ENCODE results near the gene DNAJC19. TPM values are rescaled to one million over a fixed set of nuclear protein-coding genes. Genes with fewer than 3 reads are reported as not detected.

The DNAJC19 gene
- total RNA-seq, 4 donors from 2014 or later = 28.8 to 45.2 (median 36.5) TPM

DNA sequence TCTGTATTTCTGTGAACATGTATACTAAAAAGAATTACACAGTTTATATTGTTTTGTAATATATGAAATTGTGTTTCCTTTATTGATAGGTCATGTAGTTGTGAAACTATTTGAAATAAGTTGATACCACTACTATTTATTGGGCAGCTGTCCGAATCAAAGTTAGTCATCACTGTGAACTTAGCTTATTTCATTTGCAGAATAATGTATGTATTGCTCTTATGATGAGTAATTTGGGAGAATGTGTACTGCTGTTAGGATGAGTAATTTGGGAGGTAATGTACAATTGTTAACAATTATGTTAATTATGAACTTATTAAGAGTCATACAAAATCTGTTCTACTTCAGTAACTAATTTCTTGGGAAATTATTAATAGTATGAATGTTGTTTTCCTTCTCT is 54.9 kb downstream of the DNAJC19 start:
- Histone ChIP-seq H3K27me3 (no peaks in the 10 kb centered on the region), H3K27ac (no peak overlapping the region), H3K4me3 (no peak overlapping the region), H3K9me3 (no peaks in the 10 kb centered on the region), H3K4me1 (peaks cover 0 to 20% (median 2%) of the 10 kb centered on the region in 4 donors), H3K36me3 (peaks cover 0 to 22% (median 0%) of the 10 kb centered on the region in 3 donors)
- TF ChIP-seq POLR2A (IDR thresholded peaks at IDR 0.05) (no peak), EP300 (IDR thresholded peaks at IDR 0.05) (no peak)
- TF ChIP-seq, protein P1, sequence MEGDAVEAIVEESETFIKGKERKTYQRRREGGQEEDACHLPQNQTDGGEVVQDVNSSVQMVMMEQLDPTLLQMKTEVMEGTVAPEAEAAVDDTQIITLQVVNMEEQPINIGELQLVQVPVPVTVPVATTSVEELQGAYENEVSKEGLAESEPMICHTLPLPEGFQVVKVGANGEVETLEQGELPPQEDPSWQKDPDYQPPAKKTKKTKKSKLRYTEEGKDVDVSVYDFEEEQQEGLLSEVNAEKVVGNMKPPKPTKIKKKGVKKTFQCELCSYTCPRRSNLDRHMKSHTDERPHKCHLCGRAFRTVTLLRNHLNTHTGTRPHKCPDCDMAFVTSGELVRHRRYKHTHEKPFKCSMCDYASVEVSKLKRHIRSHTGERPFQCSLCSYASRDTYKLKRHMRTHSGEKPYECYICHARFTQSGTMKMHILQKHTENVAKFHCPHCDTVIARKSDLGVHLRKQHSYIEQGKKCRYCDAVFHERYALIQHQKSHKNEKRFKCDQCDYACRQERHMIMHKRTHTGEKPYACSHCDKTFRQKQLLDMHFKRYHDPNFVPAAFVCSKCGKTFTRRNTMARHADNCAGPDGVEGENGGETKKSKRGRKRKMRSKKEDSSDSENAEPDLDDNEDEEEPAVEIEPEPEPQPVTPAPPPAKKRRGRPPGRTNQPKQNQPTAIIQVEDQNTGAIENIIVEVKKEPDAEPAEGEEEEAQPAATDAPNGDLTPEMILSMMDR (IDR thresholded peaks at IDR 0.05) = no peak
- 70 to 73% methylated on average over 1 of the region's 1 CpG for WGBS, 2 donors
- DNase-seq (ENCODE audit: low spot score in 2 of 2) = no peak

Other genes starting within 250 kb of the DNAJC19 start
- 100 to 1,000 TPM in 1 of 4 donors, 10 to 100 TPM in 3; 77.1 to 133 (median 95.8) TPM for gene FXR1, start 77.1 kb downstream of the DNAJC19 start, total RNA-seq

Measured in tibial nerve (tissue), 4 donors.